AG04449 (cell line): Measurements from ENCODE around the gene VAV1.
"Not testable (repeated sequence)": the region's sequence is repeated elsewhere in the genome, so short reads cannot be mapped to it uniquely, and the experiment has no call there.

Source experiments
- CTCF ChIA-PET: fragments of 350-600 bp; formaldehyde crosslinking; extraction: SDS; loops from one replicate; lab custom pipeline; 2021; ENCODE audit warnings: antibody characterized with exemption; lab: Yijun Ruan, JAX
- POLR2A ChIA-PET: fragments of 400-600, 350-600 bp; formaldehyde crosslinking; extraction: SDS; loops from one replicate; lab custom pipeline; 2020; ENCODE audit warnings: antibody characterized with exemption, inconsistent platforms; lab: Yijun Ruan, JAX
- DNase-seq: peaks from one replicate; pipeline ENCODE4 v3.0.0-alpha.2; 2010; ENCODE audit warnings: low read depth, low spot score
- H3K4me3 ChIP-seq: 2 replicates; pipeline ENCODE4 v1.5.1; 2011; ENCODE audit warnings: low read depth, mild to moderate bottlenecking, control low read depth, low read length
- CTCF ChIP-seq: IDR thresholded peaks from one replicate; pipeline ENCODE4 v1.5.1; 2011; ENCODE audit warnings: mild to moderate bottlenecking, moderate library complexity, low read length, control low read depth, inconsistent platforms; ENCODE audit not compliant: insufficient read depth; ENCODE audit errors: missing control alignments

VAV1 gene

GRCh38 chr19:6772866-6773322, 386 bp downstream of the VAV1 start:
- POLR2A ChIA-PET: no interaction called here
- no peak for DNase-seq
- CTCF ChIA-PET: no interaction called here
- H3K4me3 ChIP-seq: no peak overlapping the region
- no peak for TF ChIP-seq CTCF

GRCh38 chr19:6773323-6773931, 919 bp downstream of the VAV1 start:
- no peak for TF ChIP-seq CTCF
- DNase-seq: no peak
- POLR2A ChIA-PET: no interaction called here
- no peak overlapping the region for H3K4me3 ChIP-seq
- CTCF ChIA-PET: interaction anchor here (1.1 kb wide), 1 partner anchor 647 kb away, joined by 3 read pairs; no protein-coding TSS in a partner anchor

GRCh38 chr19:6774821-6775707, 2.6 kb downstream of the VAV1 start:
- CTCF ChIA-PET: no interaction called here
- POLR2A ChIA-PET: no interaction called here

GRCh38 chr19:6776045-6776444, 3.5 kb downstream of the VAV1 start:
- H3K4me3 ChIP-seq, CTCF ChIA-PET, DNase-seq, POLR2A ChIA-PET: not testable (repeated sequence)

More at GRCh38 chr19:6774821-6775707, 2.6 kb downstream of the VAV1 start:
- no peak for DNase-seq
- no peak for TF ChIP-seq CTCF
- H3K4me3 ChIP-seq: no peak overlapping the region

GRCh38 chr19:6776999-6777398, 4.5 kb downstream of the VAV1 start:
- TF ChIP-seq CTCF: no peak
- CTCF ChIA-PET: no interaction called here

GRCh38 chr19:6777434-6777833, 4.9 kb downstream of the VAV1 start:
- POLR2A ChIA-PET: no interaction called here
- no peak for DNase-seq
- no peak overlapping the region for H3K4me3 ChIP-seq
- TF ChIP-seq CTCF: no peak
- CTCF ChIA-PET: no interaction called here

More at GRCh38 chr19:6776999-6777398, 4.5 kb downstream of the VAV1 start:
- no peak for DNase-seq
- POLR2A ChIA-PET: no interaction called here
- H3K4me3 ChIP-seq: no peak overlapping the region
